ENCODE data around the gene UGT1A1. TPM values are rescaled to one million over a fixed set of nuclear protein-coding genes. Genes with fewer than 3 reads are reported as not detected.

Gene UGT1A1
- total RNA-seq, 2 donors from 2014 or later: not detected

DNA sequence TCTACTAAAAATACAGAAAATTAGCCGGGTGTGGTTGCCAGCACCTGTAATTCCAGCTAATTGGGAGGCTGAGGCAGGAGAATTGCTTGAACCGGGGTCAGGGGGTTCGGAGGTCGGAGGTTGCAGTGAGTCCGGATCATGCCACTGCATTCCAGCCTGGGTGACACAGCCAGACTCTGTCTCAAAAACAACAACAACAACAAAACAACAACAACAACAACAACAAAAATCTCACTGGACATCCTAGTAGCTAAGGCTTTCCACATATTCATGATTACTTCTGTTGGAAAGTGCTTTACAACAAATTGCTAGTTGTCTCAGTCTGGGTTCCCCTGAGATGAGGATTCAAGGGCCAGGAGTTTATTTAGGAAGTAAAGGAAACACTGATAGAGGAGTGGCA, 13.8 kb downstream of the UGT1A1 start:
- Histone ChIP-seq H3K4me1 (no peaks in the 10 kb centered on the region), H3K4me3 (no peak overlapping the region), H3K27me3 (no peaks in the 10 kb centered on the region), H3K9me3 (peaks cover 0 to 10% of the 10 kb centered on the region in 2 donors), H3K36me3 (no peaks in the 10 kb centered on the region), H3K27ac (no peak overlapping the region)
- TF ChIP-seq, protein P1, sequence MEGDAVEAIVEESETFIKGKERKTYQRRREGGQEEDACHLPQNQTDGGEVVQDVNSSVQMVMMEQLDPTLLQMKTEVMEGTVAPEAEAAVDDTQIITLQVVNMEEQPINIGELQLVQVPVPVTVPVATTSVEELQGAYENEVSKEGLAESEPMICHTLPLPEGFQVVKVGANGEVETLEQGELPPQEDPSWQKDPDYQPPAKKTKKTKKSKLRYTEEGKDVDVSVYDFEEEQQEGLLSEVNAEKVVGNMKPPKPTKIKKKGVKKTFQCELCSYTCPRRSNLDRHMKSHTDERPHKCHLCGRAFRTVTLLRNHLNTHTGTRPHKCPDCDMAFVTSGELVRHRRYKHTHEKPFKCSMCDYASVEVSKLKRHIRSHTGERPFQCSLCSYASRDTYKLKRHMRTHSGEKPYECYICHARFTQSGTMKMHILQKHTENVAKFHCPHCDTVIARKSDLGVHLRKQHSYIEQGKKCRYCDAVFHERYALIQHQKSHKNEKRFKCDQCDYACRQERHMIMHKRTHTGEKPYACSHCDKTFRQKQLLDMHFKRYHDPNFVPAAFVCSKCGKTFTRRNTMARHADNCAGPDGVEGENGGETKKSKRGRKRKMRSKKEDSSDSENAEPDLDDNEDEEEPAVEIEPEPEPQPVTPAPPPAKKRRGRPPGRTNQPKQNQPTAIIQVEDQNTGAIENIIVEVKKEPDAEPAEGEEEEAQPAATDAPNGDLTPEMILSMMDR (IDR thresholded peaks at IDR 0.05): no peak
- DNase-seq (ENCODE audit: low spot score): no peak

DNA sequence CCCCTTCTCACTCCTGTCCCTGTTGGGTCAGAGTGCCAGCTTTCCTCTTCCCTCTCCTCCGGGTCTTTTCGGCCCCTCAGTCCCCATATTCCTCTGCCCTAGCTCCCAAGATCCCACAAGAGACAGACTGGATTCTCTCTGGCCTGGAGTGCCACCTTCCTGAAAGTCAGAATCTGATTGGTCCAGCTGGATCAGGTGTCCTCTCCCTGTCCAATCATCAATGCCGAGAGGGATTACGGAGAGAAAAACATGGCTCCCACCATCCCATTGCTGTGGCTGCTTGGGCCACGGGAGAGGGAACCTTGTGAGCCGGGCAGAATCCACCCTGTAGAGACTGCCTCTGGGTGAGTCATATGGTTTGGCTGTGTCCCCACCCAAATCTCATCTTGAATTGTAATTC, 15.3 kb downstream of the UGT1A1 start:
- no peak overlapping the region for H3K27ac ChIP-seq
- DNase-seq (ENCODE audit: low spot score): no peak
- H3K36me3 ChIP-seq: no peaks in the 10 kb centered on the region
- TF ChIP-seq, protein P1 (IDR thresholded peaks at IDR 0.05): no peak
- no peaks in the 10 kb centered on the region for H3K27me3 ChIP-seq
- H3K4me3 ChIP-seq: no peak overlapping the region
- H3K9me3 ChIP-seq: peaks cover 0 to 10% of the 10 kb centered on the region in 2 donors
- H3K4me1 ChIP-seq: no peaks in the 10 kb centered on the region

DNA sequence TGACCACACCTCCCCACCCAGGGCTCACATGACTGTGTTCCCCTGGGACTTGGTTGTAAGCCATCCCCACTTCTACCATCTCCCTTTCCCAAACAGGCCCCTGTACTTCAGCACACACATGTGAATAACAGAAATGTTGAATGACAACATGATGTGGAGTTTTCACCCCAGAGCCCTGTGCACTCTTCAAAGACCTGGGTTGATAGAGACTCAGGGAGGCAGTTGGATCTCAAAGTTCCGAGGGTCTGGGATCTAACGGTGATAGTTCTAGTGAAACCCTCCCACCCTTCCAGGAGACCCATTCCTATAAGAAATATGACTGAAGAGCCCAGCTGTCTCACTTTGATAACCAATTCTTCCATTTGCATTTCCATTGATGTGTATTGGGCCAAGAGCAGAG, 18.0 kb downstream of the UGT1A1 start, which contains the start of gene MROH2A:
MROH2A (plus strand) TSS at position 301 of the 400 bp plus-strand sequence. CDS start 1,029 bp downstream, outside the sequence.
- H3K36me3 ChIP-seq: no peaks in the 10 kb centered on the region
- H3K27ac ChIP-seq: no peak within 1 kb of the TSS
- TF ChIP-seq, protein P1 (IDR thresholded peaks at IDR 0.05): no peak
- H3K4me1 ChIP-seq: no peaks in the 10 kb centered on the region
- peaks cover 0 to 10% of the 10 kb centered on the region in 2 donors for H3K9me3 ChIP-seq
- no peaks in the 10 kb centered on the region for H3K27me3 ChIP-seq
- no peak for DNase-seq (ENCODE audit: low spot score)
- no peak within 1 kb of the TSS for H3K4me3 ChIP-seq

DNA sequence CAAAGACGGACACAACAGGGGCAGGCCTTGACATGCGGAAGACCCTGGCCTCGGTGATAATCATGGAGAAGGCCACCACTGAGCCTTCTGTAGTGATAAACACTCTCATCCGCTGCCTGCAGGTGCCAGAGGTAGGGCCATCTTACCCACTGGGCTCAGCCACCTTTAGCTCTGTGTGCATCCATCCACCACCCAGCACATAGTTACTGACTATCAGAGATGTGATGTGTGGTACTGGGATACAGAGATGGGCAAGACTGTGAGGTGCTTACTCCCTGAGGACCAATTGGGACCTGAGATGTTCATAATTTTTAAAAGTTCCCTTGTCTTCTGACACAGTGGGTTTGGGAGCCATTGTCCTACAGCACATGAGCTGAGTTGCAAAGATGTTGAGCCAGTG, 19.7 kb downstream of the UGT1A1 start:
- Histone ChIP-seq H3K27me3 (no peaks in the 10 kb centered on the region), H3K36me3 (no peaks in the 10 kb centered on the region), H3K9me3 (peaks cover 0 to 10% of the 10 kb centered on the region in 2 donors), H3K4me3 (no peak overlapping the region), H3K27ac (no peak overlapping the region), H3K4me1 (no peaks in the 10 kb centered on the region)
- no peak for DNase-seq (ENCODE audit: low spot score)
- TF ChIP-seq, protein P1 (IDR thresholded peaks at IDR 0.05): no peak

DNA sequence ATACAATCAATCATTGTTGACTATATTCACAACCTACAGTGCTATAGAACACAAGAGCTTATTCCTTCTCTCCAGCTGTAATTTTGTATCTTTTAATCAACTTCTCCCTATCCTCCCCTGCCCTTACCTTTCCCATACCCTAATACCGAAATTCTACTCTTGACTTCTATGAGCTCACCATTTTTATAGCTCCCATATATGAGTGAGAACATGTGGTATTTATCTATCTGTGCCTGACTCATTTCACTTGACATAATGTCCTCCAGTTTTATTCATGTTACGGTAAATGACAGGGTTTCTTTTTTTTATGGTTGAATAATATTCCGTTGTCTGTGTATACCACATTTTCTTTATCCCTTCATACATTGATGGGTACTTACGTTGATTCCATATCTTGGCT, 20.7 kb downstream of the UGT1A1 start:
- DNase-seq (ENCODE audit: low spot score): no peak
- Histone ChIP-seq H3K36me3 (no peaks in the 10 kb centered on the region), H3K27ac (no peak overlapping the region), H3K9me3 (peaks cover 0 to 5% of the 10 kb centered on the region in 2 donors), H3K4me1 (no peaks in the 10 kb centered on the region), H3K4me3 (no peak overlapping the region), H3K27me3 (no peaks in the 10 kb centered on the region)
- TF ChIP-seq, protein P1 (IDR thresholded peaks at IDR 0.05): no peak

DNA sequence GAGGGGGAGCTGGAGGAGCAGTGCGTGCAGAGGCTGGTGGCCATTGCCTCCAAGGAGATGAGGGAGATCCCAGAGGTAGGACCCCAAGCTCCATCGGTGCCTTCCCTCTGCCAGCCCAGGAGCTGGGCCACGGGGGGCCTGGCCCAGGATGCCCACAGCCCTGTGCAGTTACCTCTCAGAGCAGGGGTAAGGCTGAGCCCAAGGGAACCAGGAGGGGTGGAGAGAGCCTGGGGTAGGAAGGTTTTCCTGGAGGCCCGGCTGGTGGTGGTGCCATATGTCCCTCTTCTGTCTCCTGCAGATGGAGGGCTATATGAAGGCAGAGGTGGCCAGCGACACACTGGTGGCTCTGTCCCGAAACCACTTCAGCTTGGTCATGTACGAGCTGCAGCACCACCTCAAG, 29.5 kb downstream of the UGT1A1 start:
- no peaks in the 10 kb centered on the region for H3K4me1 ChIP-seq
- no peaks in the 10 kb centered on the region for H3K9me3 ChIP-seq
- H3K27me3 ChIP-seq: no peaks in the 10 kb centered on the region
- H3K4me3 ChIP-seq: no peak overlapping the region
- no peaks in the 10 kb centered on the region for H3K36me3 ChIP-seq
- H3K27ac ChIP-seq: no peak overlapping the region
- peak; percentile 53 for DNase-seq (ENCODE audit: low spot score)
- TF ChIP-seq, protein P1 (IDR thresholded peaks at IDR 0.05): no peak

Data from right atrium auricular region (tissue), 2 donors.